Measurements from ENCODE around the gene ACR.
"Not testable (repeated sequence)": the region's sequence is repeated elsewhere in the genome, so short reads cannot be mapped to it uniquely, and the experiment has no call there.

ACR gene

GRCh38 chr22:50732681-50733080 is 5.3 kb upstream of the ACR start:
- DNase-seq (ENCODE audit: low read depth in 2 of 2), result no peak

- DNase-seq (ENCODE audit: low read depth in 2 of 2), result no peak
These were observed 4.3 kb upstream of the ACR start for GRCh38 chr22:50733521-50734342.

- DNase-seq (ENCODE audit: low read depth in 2 of 2), result no peak
These were observed 3.6 kb upstream of the ACR start for GRCh38 chr22:50734343-50734771.

GRCh38 chr22:50734986-50735738 is 2.8 kb upstream of the ACR start:
- DNase-seq (ENCODE audit: low read depth in 2 of 2), result no peak

- DNase-seq (ENCODE audit: low read depth in 2 of 2), result no peak
These were observed 2.3 kb upstream of the ACR start for GRCh38 chr22:50735739-50736030.

GRCh38 chr22:50738649-50739227 is 734 bp downstream of the ACR start:
- DNase-seq (ENCODE audit: low read depth in 2 of 2), result no peak

GRCh38 chr22:50739279-50739691 is 1.3 kb downstream of the ACR start:
- no peak for DNase-seq (ENCODE audit: low read depth in 2 of 2)

- DNase-seq (ENCODE audit: low read depth in 2 of 2), result no peak
These were observed 1.9 kb downstream of the ACR start for GRCh38 chr22:50739894-50740293.

- not testable (repeated sequence) for DNase-seq (ENCODE audit: low read depth in 2 of 2)
These were observed 2.7 kb downstream of the ACR start for GRCh38 chr22:50740714-50741113.

GRCh38 chr22:50744424-50744823 is 6.4 kb downstream of the ACR start:
- not testable (repeated sequence) for DNase-seq (ENCODE audit: low read depth in 2 of 2)

- DNase-seq (ENCODE audit: low read depth in 2 of 2), result not testable (repeated sequence)
These were observed 9.5 kb downstream of the ACR start for GRCh38 chr22:50747521-50747920.

- not testable (repeated sequence) for DNase-seq (ENCODE audit: low read depth in 2 of 2)
These were observed 10.6 kb downstream of the ACR start for GRCh38 chr22:50748630-50749029.

- DNase-seq (ENCODE audit: low read depth in 2 of 2), result not testable (repeated sequence)
These were observed 11.5 kb downstream of the ACR start for GRCh38 chr22:50749302-50750074.

- DNase-seq (ENCODE audit: low read depth in 2 of 2), result not testable (repeated sequence)
These were observed 17.2 kb downstream of the ACR start for GRCh38 chr22:50755251-50755650.

- not testable (repeated sequence) for DNase-seq (ENCODE audit: low read depth in 2 of 2)
These were observed 18.4 kb downstream of the ACR start for GRCh38 chr22:50756406-50756805.

- peak; percentile 11 to 33 for DNase-seq (ENCODE audit: low read depth in 2 of 2)
These were observed 19.0 kb downstream of the ACR start for GRCh38 chr22:50756949-50757491.

GRCh38 chr22:50759597-50760341 is 21.8 kb downstream of the ACR start:
- not testable (repeated sequence) for DNase-seq (ENCODE audit: low read depth in 2 of 2)

GRCh38 chr22:50761829-50762228 is 23.8 kb downstream of the ACR start:
- DNase-seq (ENCODE audit: low read depth in 2 of 2), result not testable (repeated sequence)

- not testable (repeated sequence) for DNase-seq (ENCODE audit: low read depth in 2 of 2)
These were observed 26.3 kb downstream of the ACR start for GRCh38 chr22:50764288-50764687.

- DNase-seq (ENCODE audit: low read depth in 2 of 2), result peak in 1 of 2 donors; percentile 22
These were observed 37.1 kb downstream of the ACR start for GRCh38 chr22:50775132-50775531.

GRCh38 chr22:50777631-50778030 is 39.6 kb downstream of the ACR start:
- not testable (repeated sequence) for DNase-seq (ENCODE audit: low read depth in 2 of 2)
